GM12801 (cell line): ENCODE data around the gene SDK1.

ENCODE experiments used
- CTCF ChIP-seq: IDR thresholded peaks from one replicate; pipeline ENCODE4 v1.5.1; 2011; ENCODE audit warnings: control low read depth; ENCODE audit not compliant: insufficient read length; ENCODE audit errors: extremely low read depth

Gene SDK1

GRCh38 chr7:3397324-3397723 is 96.3 kb downstream of the SDK1 start:
- no peak for TF ChIP-seq CTCF

- no peak for TF ChIP-seq CTCF
Measured at GRCh38 chr7:3399858-3400257, 98.8 kb downstream of the SDK1 start.

- TF ChIP-seq CTCF: no peak
Measured at GRCh38 chr7:3404501-3404900, 103.4 kb downstream of the SDK1 start.

- TF ChIP-seq CTCF: no peak
Measured at GRCh38 chr7:3408814-3409595, 108.0 kb downstream of the SDK1 start.

GRCh38 chr7:3412871-3413270 is 111.8 kb downstream of the SDK1 start:
- no peak for TF ChIP-seq CTCF

GRCh38 chr7:3415861-3416312 is 114.8 kb downstream of the SDK1 start:
- TF ChIP-seq CTCF: no peak

GRCh38 chr7:3416453-3416852 is 115.4 kb downstream of the SDK1 start:
- TF ChIP-seq CTCF: no peak
